HG02870 (cell line): Measurements from ENCODE around the gene SLC12A2.

Experiments used
- ATAC-seq: cut with Tn5 transposase; IDR thresholded peaks from one replicate; pipeline ENCODE4 v1.9.1; 2021; ENCODE audit warnings: mild to moderate bottlenecking, moderate library complexity; ENCODE audit not compliant: unreplicated experiment

Gene SLC12A2

GRCh38 chr5:128083033-128083810 is at the start of gene SLC12A2:
SLC12A2 (plus strand) TSS chr5:128083766; CDS start chr5:128083955, 189 bp downstream.
- ATAC-seq: peak; percentile 61

DNA sequence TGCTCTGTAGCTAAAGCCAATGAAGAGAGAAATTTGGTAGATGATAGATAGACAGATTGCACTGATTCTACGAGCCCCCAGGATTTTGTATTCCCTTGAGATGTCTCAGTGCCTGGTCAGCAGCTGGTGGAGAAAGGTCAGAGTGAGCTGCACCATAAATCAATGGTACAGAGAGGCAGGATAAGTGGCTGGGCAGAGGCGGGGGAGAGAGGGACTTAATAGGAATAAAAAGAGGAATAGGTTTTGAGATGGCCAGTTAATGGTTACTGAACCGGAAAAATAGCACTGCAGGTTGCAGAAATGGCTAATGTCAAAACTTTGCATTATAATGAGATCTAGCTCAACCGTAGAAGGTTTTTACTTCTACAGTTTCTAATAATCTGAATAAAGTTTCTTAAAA is 47.9 kb upstream of the SLC12A2 start:
- no peak for ATAC-seq

DNA sequence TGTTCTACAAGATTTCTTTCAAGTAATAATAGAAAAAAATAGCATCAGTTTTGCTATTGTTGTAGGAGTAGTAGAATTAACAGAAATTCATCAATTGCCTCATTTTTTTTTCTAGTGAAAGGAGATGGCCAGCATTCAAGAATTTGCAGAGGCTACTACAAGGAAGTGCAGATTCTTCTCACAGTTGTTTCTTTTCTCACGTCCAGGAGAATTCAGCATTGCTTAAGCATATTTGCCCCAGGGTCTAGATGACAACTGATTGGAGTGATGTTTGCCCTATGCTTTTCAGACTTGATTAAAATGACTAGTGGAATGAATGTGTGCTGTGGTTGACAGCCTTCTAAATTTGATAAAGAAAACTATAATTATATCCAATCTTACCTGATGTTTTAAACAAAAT is 46.6 kb upstream of the SLC12A2 start:
- no peak for ATAC-seq

- ATAC-seq: no peak
These were observed 44.9 kb upstream of the SLC12A2 start for GRCh38 chr5:128038643-128039042.

GRCh38 chr5:128040927-128041326 is 42.6 kb upstream of the SLC12A2 start:
- no peak for ATAC-seq

GRCh38 chr5:128052780-128053179 is 30.8 kb upstream of the SLC12A2 start:
- no peak for ATAC-seq

GRCh38 chr5:128053291-128053954 is 30.1 kb upstream of the SLC12A2 start:
- no peak for ATAC-seq

DNA sequence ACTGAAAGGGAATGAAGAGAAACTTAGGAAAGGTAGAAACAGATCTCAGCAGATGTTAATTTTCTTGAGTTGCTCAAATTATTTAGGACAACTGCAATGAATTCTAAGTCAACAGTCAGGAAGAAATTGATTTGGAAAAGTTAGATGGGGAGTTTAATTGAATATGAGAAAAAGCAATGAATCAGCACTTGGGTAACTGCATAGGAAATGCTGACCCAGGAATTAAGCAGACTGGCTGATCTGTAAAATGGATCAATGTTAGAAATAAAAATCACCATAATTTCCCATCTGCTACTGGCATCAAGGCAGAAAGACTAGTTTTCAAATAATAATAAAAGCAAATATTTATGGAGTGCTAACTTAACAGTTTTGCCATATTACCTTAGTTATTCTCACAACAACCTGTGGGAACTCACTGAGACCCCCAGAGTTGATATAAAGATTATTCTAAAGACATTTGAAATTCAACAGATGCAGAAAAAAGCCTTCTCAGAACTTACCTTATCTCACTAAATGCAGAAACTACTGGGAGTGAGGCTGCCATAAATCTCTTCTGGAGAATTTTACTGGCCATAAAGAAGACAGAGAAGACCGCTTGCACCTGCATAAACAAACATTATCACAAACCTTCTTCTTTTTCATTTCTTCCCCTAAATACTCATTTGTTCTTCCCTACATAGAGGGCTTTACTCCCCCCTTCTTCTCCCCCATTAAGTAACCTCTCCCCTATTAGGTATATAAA is 22.8 kb upstream of the SLC12A2 start:
- no peak for ATAC-seq

GRCh38 chr5:128062172-128062746 is 21.3 kb upstream of the SLC12A2 start:
- no peak for ATAC-seq

- no peak for ATAC-seq
These were observed 9.4 kb upstream of the SLC12A2 start for GRCh38 chr5:128074171-128074570.

- no peak for ATAC-seq
These were observed 8.6 kb upstream of the SLC12A2 start for GRCh38 chr5:128074953-128075352.

GRCh38 chr5:128077526-128077925 is 6.0 kb upstream of the SLC12A2 start:
- no peak for ATAC-seq

DNA sequence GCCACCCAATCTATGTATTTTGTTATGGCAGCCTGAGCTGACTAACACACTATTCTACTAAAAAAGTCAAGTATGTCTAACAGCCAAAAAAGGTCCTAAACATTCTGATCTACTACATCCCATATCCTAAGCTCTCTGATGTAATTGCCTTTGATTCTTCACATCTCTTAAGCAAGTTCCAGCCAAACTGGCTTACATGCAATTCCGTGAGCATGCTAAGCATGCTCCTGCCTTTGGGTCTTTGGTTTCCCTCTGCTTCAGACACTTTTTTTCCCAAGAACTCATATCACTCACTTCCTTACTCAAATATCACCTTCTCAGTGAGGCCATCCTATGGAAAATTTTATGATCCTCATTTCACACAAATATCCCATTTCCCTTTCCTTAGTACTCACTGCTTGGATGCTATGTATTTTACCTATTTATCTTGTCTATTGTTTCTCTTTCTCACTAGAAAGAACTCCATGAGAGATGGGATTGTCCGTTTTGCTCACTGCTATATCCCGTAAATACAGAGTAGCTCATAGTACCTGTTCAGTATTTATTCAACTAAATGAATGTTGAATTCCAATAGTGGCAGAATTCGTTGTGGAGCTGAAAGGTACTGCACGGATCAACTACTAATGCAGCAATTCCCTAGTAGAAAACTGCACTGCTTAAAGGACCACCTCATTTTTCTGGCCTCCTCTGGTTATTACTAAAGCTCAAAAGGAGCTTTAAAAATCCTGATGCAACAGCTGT is 2.3 kb upstream of the SLC12A2 start:
- no peak for ATAC-seq

DNA sequence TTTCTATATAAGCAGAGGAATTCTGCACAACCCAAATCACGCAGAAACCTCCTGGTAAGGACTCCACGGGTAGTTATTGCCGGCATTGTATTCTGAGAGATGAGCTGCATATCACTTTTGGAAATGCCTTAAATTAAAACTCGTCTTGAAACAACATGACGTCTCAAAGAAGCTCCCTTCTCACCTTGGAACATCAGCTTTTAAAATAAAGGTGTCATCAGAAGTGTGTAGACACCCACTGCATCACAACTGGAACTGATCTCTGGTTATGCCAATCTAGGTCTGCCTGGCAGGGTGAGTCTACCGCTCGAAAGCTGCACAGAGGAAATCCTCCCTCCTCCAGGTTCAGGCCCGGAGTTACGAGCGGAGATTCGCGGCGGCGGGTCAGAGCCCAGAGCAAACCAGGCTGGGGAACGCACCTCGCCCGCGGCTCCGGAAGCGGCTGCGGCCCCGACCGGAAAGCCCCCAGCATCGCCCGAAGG is 974 bp upstream of the SLC12A2 start:
- peak; percentile 10 for ATAC-seq

- ATAC-seq: peak; percentile 29
These were observed 253 bp downstream of the SLC12A2 start for GRCh38 chr5:128083811-128084227.

- ATAC-seq: peak; percentile 12
These were observed 932 bp downstream of the SLC12A2 start for GRCh38 chr5:128084228-128085167.

GRCh38 chr5:128085413-128085812 is 1.8 kb downstream of the SLC12A2 start:
- no peak for ATAC-seq

DNA sequence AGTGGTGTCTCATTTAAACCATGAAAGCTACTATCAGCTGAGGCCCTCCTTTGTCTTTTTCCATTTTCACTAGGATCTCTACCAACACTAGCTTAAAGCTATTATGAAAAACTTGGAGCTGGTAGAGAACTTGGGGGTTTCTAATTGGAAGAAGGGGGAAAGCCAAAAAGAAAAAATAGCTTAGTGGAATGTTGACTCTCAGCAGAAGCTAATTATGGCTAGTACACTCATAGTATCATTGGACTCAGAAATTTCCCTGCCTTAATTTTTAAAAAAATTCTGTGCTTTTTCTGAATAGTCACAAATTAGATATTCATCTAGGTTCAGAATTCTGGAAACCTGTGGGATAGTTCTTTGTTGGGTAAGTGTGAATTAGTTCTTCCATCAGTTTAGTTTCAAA is 8.0 kb downstream of the SLC12A2 start:
- no peak for ATAC-seq

DNA sequence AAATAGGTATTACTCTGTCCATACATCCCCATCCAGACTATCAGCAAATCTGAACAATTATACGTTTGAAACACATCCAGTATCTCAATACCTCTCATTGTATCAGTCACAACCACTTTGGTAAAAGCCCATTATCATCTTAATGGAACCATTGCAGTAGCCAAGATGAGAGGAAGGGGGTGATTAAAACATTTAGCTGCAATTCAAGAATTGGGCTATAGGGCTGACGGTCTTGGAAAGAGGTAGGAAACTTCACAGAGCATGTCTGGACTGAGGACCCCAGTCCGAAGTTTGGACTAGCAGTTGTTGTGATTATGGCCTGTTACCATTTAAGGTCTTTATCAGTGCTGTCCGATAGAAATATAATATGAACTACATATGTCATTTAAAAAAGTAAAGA is 8.6 kb downstream of the SLC12A2 start:
- ATAC-seq: no peak
